NCI-H69 (cell line): Measurements from ENCODE around the gene TXN.
"Not testable (repeated sequence)": the region's sequence is repeated elsewhere in the genome, so short reads cannot be mapped to it uniquely, and the experiment has no call there.

Source experiments
- DNase-seq: peaks from one replicate; lab custom pipeline; 2025; lab: John Stamatoyannopoulos, UW

Gene TXN

GRCh38 chr9:110208031-110208430 is 48.3 kb downstream of the TXN start, which contains the start of gene C9orf152:
Gene C9orf152, minus strand, starts transcription at chr9:110208159. Its CDS starts 580 bp downstream, at chr9:110207579.
- DNase-seq: no peak

GRCh38 chr9:110207071-110207641 is 49.2 kb downstream of the TXN start:
- peak; percentile 81 for DNase-seq

- peak; percentile 62 for DNase-seq
Measured at GRCh38 chr9:110206389-110206788, 49.9 kb downstream of the TXN start.

- DNase-seq: not testable (repeated sequence)
Measured at GRCh38 chr9:110205612-110206011, 50.7 kb downstream of the TXN start.

GRCh38 chr9:110202232-110202631 is 54.1 kb downstream of the TXN start:
- no peak for DNase-seq

- no peak for DNase-seq
Measured at GRCh38 chr9:110199643-110200042, 56.7 kb downstream of the TXN start.

- DNase-seq: no peak
Measured at GRCh38 chr9:110198357-110198756, 58.0 kb downstream of the TXN start.

GRCh38 chr9:110197330-110198187 is 58.7 kb downstream of the TXN start:
- peak; percentile 25 for DNase-seq

GRCh38 chr9:110196084-110196499 is 60.2 kb downstream of the TXN start:
- DNase-seq: not testable (repeated sequence)
